MM.1S (cell line): ENCODE data around the gene RAD23B.

Experiments
- DNase-seq: peaks from one replicate; pipeline ENCODE4 v3.0.0-alpha.2; 2015
- H2AFZ ChIP-seq: fragments of 300-600 bp; sonication (generic); 2 replicates; pipeline ENCODE4 v1.6.0; 2016; ENCODE audit warnings: antibody characterized with exemption, low read length
- H3F3A ChIP-seq: fragments of 300-600 bp; sonication (generic); 2 replicates; pipeline ENCODE4 v1.6.1; 2016; ENCODE audit warnings: mild to moderate bottlenecking, antibody characterized with exemption, low read length, moderate library complexity, mixed read lengths; ENCODE audit not compliant: insufficient read depth
- H3K27ac ChIP-seq: fragments of 300-600 bp; sonication (generic); 2 replicates; pipeline ENCODE4 v1.5.1; 2016; ENCODE audit warnings: mild to moderate bottlenecking, low read length
- H3K27me3 ChIP-seq: fragments of 300-600 bp; sonication (generic); replicated peaks from 2 replicates; pipeline ENCODE4 v1.6.0; 2016; ENCODE audit warnings: low read length; ENCODE audit not compliant: insufficient read depth
- H3K36me3 ChIP-seq: fragments of 300-600 bp; sonication (generic); replicated peaks from 2 replicates; pipeline ENCODE4 v1.6.1; 2016; ENCODE audit warnings: mild to moderate bottlenecking, low read length, mixed read lengths; ENCODE audit not compliant: insufficient read depth
- H3K4me1 ChIP-seq: fragments of 300-600 bp; sonication (generic); 2 replicates; pipeline ENCODE4 v1.6.1; 2016; ENCODE audit warnings: low read length, mixed read lengths
- H3K4me2 ChIP-seq: fragments of 300-600 bp; sonication (generic); 2 replicates; pipeline ENCODE4 v1.6.0; 2016; ENCODE audit warnings: low read depth, low read length
- H3K4me3 ChIP-seq: fragments of 300-600 bp; sonication (generic); 2 replicates; pipeline ENCODE4 v1.5.1; 2016; ENCODE audit warnings: low read length, mixed read lengths
- H3K79me2 ChIP-seq: fragments of 300-600 bp; sonication (generic); 2 replicates; pipeline ENCODE4 v1.6.1; 2016; ENCODE audit warnings: mixed run types, low read length, mixed read lengths
- H3K9ac ChIP-seq: fragments of 300-600 bp; sonication (generic); 2 replicates; pipeline ENCODE4 v1.6.1; 2016; ENCODE audit warnings: low read length, mixed read lengths
- H3K9me2 ChIP-seq: fragments of 300-600 bp; sonication (generic); replicated peaks from 2 replicates; pipeline ENCODE4 v1.6.1; 2016; ENCODE audit warnings: mild to moderate bottlenecking, low read length, mixed read lengths; ENCODE audit not compliant: insufficient read depth
- H3K9me3 ChIP-seq: fragments of 300-600 bp; sonication (generic); replicated peaks from 2 replicates; pipeline ENCODE4 v1.6.1; 2016; ENCODE audit warnings: mild to moderate bottlenecking, low read length, mixed read lengths; ENCODE audit not compliant: insufficient read depth
- H4K20me1 ChIP-seq: fragments of 300-600 bp; sonication (generic); 2 replicates; pipeline ENCODE4 v1.6.1; 2016; ENCODE audit warnings: mild to moderate bottlenecking, low read length, moderate library complexity, mixed read lengths; ENCODE audit not compliant: insufficient read depth
- CTCF ChIP-seq: fragments of 300-600 bp; sonication (generic); IDR thresholded peaks from 2 replicates; pipeline ENCODE4 v1.5.1; 2016; ENCODE audit warnings: antibody characterized with exemption, low read length, mixed read lengths
- EZH2 ChIP-seq: fragments of 300-600 bp; sonication (generic); optimal IDR thresholded peaks from 2 replicates; pipeline ENCODE3; 2017; ENCODE audit warnings: low read depth, mild to moderate bottlenecking, antibody characterized with exemption, low read length, mixed read lengths
- EZH2phosphoT487 ChIP-seq: fragments of 300-600 bp; sonication (generic); IDR thresholded peaks from 2 replicates; pipeline ENCODE4 v1.6.1; 2018; ENCODE audit warnings: antibody characterized with exemption, low read length

RAD23B gene

GRCh38 chr9:107249131-107249533 is 33.9 kb upstream of the RAD23B start:
- H3K4me2 ChIP-seq = no peak overlapping the region
- DNase-seq = no peak
- no peaks in the 10 kb centered on the region for H3K36me3 ChIP-seq
- H3F3A ChIP-seq = no peaks in the 10 kb centered on the region
- no peak overlapping the region for H2AFZ ChIP-seq
- H3K4me1 ChIP-seq = no peaks in the 10 kb centered on the region
- no peaks in the 10 kb centered on the region for H4K20me1 ChIP-seq
- H3K27ac ChIP-seq = no peak overlapping the region
- no peak overlapping the region for H3K9ac ChIP-seq
- no peak for TF ChIP-seq CTCF
- no peak for TF ChIP-seq EZH2
- TF ChIP-seq EZH2phosphoT487 = no peak
- no peaks in the 10 kb centered on the region for H3K79me2 ChIP-seq
- no peak overlapping the region for H3K4me3 ChIP-seq
- no peaks in the 10 kb centered on the region for H3K27me3 ChIP-seq
- no peaks in the 10 kb centered on the region for H3K9me3 ChIP-seq
- no peaks in the 10 kb centered on the region for H3K9me2 ChIP-seq

GRCh38 chr9:107249665-107250285 is 33.3 kb upstream of the RAD23B start:
- no peak overlapping the region for H3K27ac ChIP-seq
- H3F3A ChIP-seq = no peaks in the 10 kb centered on the region
- no peak overlapping the region for H3K9ac ChIP-seq
- H3K9me2 ChIP-seq = no peaks in the 10 kb centered on the region
- no peaks in the 10 kb centered on the region for H4K20me1 ChIP-seq
- no peak overlapping the region for H3K4me3 ChIP-seq
- TF ChIP-seq EZH2phosphoT487 (no peak), CTCF (no peak), EZH2 (no peak)
- H3K79me2 ChIP-seq = no peaks in the 10 kb centered on the region
- DNase-seq = no peak
- no peaks in the 10 kb centered on the region for H3K27me3 ChIP-seq
- no peaks in the 10 kb centered on the region for H3K4me1 ChIP-seq
- no peak overlapping the region for H2AFZ ChIP-seq
- H3K36me3 ChIP-seq = no peaks in the 10 kb centered on the region
- no peaks in the 10 kb centered on the region for H3K9me3 ChIP-seq
- H3K4me2 ChIP-seq = no peak overlapping the region

- H3K9me2 ChIP-seq = no peaks in the 10 kb centered on the region
- TF ChIP-seq EZH2 = no peak
- no peak for TF ChIP-seq EZH2phosphoT487
- TF ChIP-seq CTCF = no peak
- H4K20me1 ChIP-seq = no peaks in the 10 kb centered on the region
- H3K27ac ChIP-seq = no peak overlapping the region
- no peak for DNase-seq
- H3K4me1 ChIP-seq = no peaks in the 10 kb centered on the region
- no peak overlapping the region for H3K4me2 ChIP-seq
- no peaks in the 10 kb centered on the region for H3K9me3 ChIP-seq
- H3K27me3 ChIP-seq = no peaks in the 10 kb centered on the region
- no peaks in the 10 kb centered on the region for H3F3A ChIP-seq
- H3K4me3 ChIP-seq = no peak overlapping the region
- H2AFZ ChIP-seq = no peak overlapping the region
- no peaks in the 10 kb centered on the region for H3K36me3 ChIP-seq
- no peak overlapping the region for H3K9ac ChIP-seq
- no peaks in the 10 kb centered on the region for H3K79me2 ChIP-seq
These were observed 31.2 kb upstream of the RAD23B start for GRCh38 chr9:107251756-107252322.
